HL-60/S4 treated with retinoic acid at 250 ng/mL for 4 days and 3 days (cell line): ENCODE results near the gene UBE2Z.

Experiments
- in situ Hi-C: fragments of 300-500 bp; cut with MboI; formaldehyde crosslinking; loops from 2 replicates; pipeline ENCODE4 v1.7.0; 2022; ENCODE audit warnings: low sequenced_read_pairs

Gene UBE2Z

GRCh38 chr17:48952904-48953303, 44.7 kb downstream of the UBE2Z start:
- in situ Hi-C loops, result no loop called here

GRCh38 chr17:48954300-48954755, 46.1 kb downstream of the UBE2Z start:
- in situ Hi-C loops, result no loop called here

GRCh38 chr17:48960834-48961515, 52.8 kb downstream of the UBE2Z start:
- in situ Hi-C loops, result no loop called here

- in situ Hi-C loops, result no loop called here
Measured at GRCh38 chr17:48961516-48962233, 53.5 kb downstream of the UBE2Z start.

GRCh38 chr17:48970224-48970623, 62.0 kb downstream of the UBE2Z start:
- in situ Hi-C loops, result no loop called here

GRCh38 chr17:48970865-48971687, 62.9 kb downstream of the UBE2Z start:
- in situ Hi-C loops, result no loop called here

- in situ Hi-C loops, result no loop called here
Measured at GRCh38 chr17:48972749-48973097, 64.5 kb downstream of the UBE2Z start.

- in situ Hi-C loops, result no loop called here
Measured at GRCh38 chr17:48973806-48974205, 65.6 kb downstream of the UBE2Z start.
